ENCODE measurements around the gene TMEM92.

Gene TMEM92

GRCh38 chr17:50274142-50274896, at the start of gene TMEM92:
Gene TMEM92 (plus strand): TSS chr17:50274466. CDS start chr17:50274502, 36 bp downstream.
- peak in 1 of 3 experiments; percentile 10 for DNase-seq

- no peak for DNase-seq
Observed at GRCh38 chr17:50225701-50226240, 48.5 kb upstream of the TMEM92 start.

GRCh38 chr17:50234581-50234980, 39.7 kb upstream of the TMEM92 start:
- no peak for DNase-seq

GRCh38 chr17:50237901-50238300, 36.4 kb upstream of the TMEM92 start:
- DNase-seq = no peak

- no peak for DNase-seq
Observed at GRCh38 chr17:50238601-50239280, 35.5 kb upstream of the TMEM92 start.

GRCh38 chr17:50239937-50240336, 34.3 kb upstream of the TMEM92 start:
- no peak for DNase-seq

GRCh38 chr17:50240851-50241250, 33.4 kb upstream of the TMEM92 start:
- no peak for DNase-seq

GRCh38 chr17:50241431-50241830, 32.8 kb upstream of the TMEM92 start:
- DNase-seq = no peak

- DNase-seq = no peak
Observed at GRCh38 chr17:50244771-50245170, 29.5 kb upstream of the TMEM92 start.

- DNase-seq = no peak
Observed at GRCh38 chr17:50248255-50248654, 26.0 kb upstream of the TMEM92 start.

- DNase-seq = no peak
Observed at GRCh38 chr17:50252781-50253180, 21.5 kb upstream of the TMEM92 start.

- DNase-seq = no peak
Observed at GRCh38 chr17:50255766-50256635, 18.3 kb upstream of the TMEM92 start.

GRCh38 chr17:50256826-50257618, 17.2 kb upstream of the TMEM92 start:
- no peak for DNase-seq

GRCh38 chr17:50257676-50258224, 16.5 kb upstream of the TMEM92 start:
- DNase-seq = no peak

GRCh38 chr17:50258647-50259476, 15.4 kb upstream of the TMEM92 start:
- DNase-seq = no peak

GRCh38 chr17:50259477-50260324, 14.6 kb upstream of the TMEM92 start:
- no peak for DNase-seq

- DNase-seq = no peak
Observed at GRCh38 chr17:50260501-50260911, 13.8 kb upstream of the TMEM92 start.

GRCh38 chr17:50261051-50261915, 13.0 kb upstream of the TMEM92 start:
- no peak for DNase-seq
